NCI-H82 (cell line): ENCODE data around the gene MESP1.
"Not testable (repeated sequence)": the region's sequence is repeated elsewhere in the genome, so short reads cannot be mapped to it uniquely, and the experiment has no call there.

Experiments
- DNase-seq: peaks from one replicate; lab custom pipeline; 2025; lab: John Stamatoyannopoulos, UW

MESP1 gene

GRCh38 chr15:89750560-89751542 lies at the start of gene MESP1:
TSS of gene MESP1 (minus strand) at chr15:89751249. CDS start at chr15:89751231, 18 bp downstream.
- peak; percentile 97 for DNase-seq

DNA sequence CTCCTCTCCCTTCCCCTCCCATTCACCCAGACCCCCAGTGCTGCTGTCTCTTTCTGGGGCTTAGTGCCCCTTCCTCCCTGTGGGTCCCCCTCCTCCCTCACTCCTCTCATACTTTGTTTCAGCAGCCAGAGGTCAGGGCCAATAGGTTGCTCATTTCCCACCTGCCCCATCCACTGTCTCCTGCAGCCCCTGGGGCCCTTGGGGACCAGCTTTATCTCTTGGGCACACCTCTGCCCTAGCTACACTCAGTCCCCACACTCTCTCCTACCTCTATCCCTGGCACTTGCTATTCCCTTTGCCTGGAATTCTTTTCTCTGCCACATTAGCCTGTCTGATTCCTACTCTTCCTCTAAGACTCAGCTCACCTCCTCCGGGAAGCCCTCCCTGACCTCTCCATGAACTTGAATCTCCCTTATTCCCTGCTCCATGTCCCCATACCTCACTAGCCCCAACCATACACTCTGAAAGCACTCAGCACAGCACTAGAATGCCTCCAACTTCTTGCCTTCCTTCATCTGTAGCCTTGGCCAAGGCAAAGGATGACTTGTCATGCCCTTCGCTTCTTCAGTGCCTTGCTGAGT lies 49.0 kb upstream of the MESP1 start:
- DNase-seq: no peak

DNA sequence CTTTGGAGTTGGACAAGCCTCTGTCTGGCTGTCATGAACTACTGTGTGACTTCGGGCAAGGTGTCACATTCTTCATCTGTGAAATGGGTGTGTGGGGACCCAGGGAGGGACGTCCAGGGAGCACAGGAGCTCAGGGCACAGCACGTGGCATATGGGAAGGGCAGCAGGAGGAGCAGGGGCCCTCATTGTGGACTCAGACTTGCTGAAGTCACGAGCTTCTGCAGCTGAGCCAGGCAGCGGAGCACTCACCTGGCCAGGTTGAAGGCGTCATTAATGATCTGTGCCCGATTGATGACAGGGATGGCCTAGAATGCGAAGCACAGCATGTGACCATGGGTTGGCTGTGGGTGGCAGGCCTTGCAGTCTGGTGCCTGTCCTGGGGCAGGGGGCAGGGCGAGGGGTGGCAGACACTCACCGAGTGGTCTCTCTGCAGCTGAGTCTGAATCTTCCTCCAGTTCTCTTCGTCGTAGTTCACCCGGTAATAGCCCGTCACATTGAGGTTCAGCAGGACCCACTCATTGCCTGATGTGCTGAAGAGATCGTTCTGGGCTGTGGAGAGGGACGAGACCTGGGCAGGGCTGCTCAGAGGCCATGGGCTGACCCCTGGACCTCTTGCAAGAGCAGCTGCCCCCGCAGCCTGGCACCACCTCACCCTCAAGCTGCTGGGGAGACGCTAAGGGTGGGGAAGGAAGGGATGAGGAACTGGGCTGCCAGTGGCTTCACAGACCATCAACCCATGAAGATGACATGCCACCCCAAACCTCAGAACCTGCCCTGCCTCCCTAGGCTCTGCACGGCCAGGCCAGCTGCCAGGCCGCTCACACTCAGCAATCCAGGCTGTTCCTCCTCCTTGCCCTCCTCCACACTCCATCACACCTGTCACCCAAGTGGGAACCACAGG lies 48.2 kb upstream of the MESP1 start:
- no peak for DNase-seq

DNA sequence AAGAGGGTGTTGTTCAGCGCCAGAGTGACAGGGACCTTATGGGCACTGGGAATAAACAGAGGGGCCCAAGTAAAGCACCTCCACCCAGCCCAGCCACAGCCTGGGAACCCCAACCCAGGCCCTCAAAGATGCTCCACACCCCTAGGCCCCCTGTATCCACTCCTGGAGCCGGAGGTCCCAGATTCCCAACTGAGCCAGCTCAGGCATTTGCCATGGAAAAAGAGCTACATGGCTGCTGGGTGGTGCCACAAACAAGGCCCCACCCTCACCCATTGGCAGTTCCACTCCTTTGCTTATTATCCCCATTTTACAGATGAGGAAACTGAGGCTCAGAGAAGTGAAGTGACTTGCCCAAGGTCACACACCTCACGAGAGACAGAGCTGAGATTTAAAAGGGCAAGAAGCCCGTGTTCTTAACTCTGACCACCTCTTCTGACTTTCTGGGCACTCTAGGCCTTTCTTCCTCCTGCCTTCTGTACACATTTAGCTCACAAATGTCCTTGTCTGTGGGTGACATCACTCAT lies 46.7 kb upstream of the MESP1 start:
- DNase-seq: no peak

GRCh38 chr15:89795996-89796395 lies 44.9 kb upstream of the MESP1 start:
- DNase-seq: no peak

DNA sequence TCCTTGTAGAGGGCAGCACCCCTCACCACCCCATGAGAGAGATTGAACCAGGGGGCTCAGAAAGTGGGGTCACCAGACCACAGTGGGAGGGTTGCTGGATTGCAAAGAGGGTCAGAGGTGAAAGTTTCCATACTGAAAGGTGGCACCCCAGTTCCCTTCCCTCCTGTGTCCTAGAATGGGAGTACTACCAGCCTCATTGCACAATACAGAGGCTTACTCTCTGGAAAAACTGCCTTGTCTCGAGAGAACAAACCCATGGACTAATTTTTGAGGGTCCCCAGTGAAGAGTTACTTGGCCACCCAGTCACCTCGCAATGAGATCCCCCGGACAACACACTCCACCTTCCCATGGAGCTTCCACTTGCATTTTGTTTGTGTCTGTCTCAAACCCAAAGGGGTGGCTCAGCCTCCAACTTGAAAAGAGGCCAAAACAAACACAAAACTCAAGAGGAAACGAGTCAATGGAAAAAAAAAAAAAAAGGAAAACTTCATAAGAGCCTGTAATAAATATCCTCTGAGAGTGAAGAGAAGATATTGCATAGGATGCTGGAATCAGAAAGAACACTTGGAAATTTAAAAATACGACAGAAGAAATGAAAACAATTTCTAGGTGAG lies 43.7 kb upstream of the MESP1 start:
- DNase-seq: no peak

GRCh38 chr15:89792106-89792805 lies 41.2 kb upstream of the MESP1 start:
- no peak for DNase-seq

DNA sequence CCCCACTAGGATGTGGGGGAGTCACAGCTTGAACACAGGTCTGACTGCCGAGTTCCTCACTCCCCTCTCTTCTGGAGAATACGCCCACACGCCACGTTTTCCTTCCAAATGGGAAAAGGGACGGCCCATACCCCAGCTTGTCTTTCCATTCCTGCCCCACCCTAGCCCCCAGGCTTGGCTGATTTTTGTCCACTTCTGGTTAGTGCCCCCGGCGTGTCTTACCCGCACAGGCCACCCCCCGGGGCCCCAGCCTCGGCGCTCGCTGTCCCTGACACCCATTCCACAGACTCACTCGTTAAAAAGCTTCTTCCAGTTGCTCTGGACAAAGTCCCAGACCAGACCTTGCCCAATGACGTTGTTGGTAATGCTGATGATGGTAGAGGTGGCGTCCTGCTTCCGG lies 39.6 kb upstream of the MESP1 start:
- no peak for DNase-seq

GRCh38 chr15:89790206-89790605 lies 39.2 kb upstream of the MESP1 start:
- DNase-seq: no peak

DNA sequence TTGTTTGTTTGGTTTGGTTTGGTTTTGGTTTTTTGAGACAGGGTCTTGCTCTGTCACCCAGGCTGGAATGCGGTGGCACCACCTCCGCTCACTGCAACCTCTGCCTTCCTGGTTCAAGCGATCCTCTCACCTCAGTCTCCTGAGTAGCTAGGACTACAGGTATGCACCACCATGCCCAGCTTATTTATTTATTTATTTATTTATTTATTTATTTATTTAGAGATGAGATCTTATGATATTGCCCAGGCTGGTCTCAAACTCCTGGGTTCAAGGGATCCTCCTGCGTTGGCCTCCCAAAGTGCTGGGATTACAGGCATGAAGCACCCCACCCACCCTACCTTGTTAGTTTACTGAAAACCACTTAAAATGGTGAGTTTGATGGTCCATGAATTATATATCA lies 37.5 kb upstream of the MESP1 start:
- not testable (repeated sequence) for DNase-seq

- DNase-seq: no peak
Observed at GRCh38 chr15:89787944-89788343, 36.9 kb upstream of the MESP1 start.

- no peak for DNase-seq
Observed at GRCh38 chr15:89785774-89786140, 34.7 kb upstream of the MESP1 start.

GRCh38 chr15:89785064-89785773 lies 34.2 kb upstream of the MESP1 start:
- no peak for DNase-seq

- DNase-seq: no peak
Observed at GRCh38 chr15:89784686-89784960, 33.6 kb upstream of the MESP1 start.

GRCh38 chr15:89783861-89784685 lies 33.0 kb upstream of the MESP1 start:
- no peak for DNase-seq

DNA sequence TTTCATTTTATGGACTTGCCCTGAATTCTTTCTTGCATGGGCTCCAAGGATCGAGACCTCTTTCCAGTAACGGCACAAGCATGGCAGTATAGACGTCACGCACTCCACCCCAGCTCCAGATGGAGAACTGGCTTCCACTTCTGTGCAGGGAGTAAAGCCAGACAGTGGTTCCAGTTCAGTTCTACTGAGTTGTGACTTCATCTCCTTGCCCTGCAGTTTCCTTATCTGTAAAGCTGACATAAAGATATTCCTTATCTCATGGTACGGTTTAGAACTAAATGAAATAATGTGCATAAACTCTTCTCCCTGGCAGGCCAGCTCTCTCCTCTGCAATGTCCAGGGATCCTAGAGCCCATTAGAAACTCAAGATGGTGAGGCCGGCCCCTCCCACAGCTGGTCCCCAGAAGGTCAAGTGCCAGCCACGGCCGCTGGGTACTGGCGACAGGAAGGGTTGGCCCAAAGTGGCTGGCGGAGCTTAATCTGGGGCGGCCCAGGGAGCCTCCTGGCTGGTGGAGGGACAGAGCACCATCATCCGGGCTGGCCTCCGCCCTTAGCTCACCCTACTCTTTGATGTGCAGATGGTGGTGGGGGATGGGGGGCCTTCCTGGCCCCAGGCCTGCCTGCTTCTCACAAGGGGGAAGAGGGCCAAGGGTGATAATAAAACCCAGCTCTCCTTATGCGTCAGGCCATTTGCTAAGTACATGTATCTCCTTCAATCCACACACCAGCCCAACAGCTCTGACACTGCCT lies 32.2 kb upstream of the MESP1 start:
- DNase-seq: peak; percentile 87

- DNase-seq: not testable (repeated sequence)
Observed at GRCh38 chr15:89782619-89782950, 31.5 kb upstream of the MESP1 start.

DNA sequence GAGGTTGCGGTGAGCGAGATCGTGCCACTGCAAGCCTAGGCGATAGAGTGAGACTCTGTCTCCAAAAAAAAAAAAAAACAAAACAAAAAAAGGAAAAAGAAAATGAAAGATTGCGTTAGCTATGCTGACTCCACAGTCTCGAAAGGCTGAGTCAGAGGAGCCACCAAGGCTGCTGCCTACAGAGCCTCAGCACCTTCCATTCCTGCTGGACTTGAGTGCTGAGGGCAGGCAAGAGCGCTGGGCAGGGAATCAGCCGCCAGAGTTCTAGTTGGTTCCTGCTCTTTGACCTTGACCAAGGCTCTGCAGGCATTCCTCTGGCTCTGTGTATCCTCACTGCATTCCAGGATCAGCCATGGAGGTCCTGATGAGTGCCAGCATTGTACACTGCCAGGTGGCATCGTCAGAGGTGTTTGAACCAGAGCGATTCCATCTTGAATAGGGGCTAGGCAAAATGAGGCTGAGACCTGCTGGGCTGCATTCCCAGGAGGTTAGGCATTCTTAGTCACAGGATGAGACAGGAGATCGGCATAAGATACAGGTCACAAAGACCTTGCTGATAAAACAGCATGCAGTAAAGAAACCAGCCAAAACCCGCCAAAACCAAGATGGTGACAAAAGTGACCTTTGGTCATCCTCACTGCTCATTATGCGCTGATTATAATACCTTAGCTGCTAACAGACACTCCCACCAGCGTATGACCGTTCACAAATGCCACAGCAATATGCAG lies 31.0 kb upstream of the MESP1 start:
- no peak for DNase-seq
